ENCODE data around the gene ZSCAN5B.
"Not testable (repeated sequence)": the region's sequence is repeated elsewhere in the genome, so short reads cannot be mapped to it uniquely, and the experiment has no call there.

Gene ZSCAN5B

DNA sequence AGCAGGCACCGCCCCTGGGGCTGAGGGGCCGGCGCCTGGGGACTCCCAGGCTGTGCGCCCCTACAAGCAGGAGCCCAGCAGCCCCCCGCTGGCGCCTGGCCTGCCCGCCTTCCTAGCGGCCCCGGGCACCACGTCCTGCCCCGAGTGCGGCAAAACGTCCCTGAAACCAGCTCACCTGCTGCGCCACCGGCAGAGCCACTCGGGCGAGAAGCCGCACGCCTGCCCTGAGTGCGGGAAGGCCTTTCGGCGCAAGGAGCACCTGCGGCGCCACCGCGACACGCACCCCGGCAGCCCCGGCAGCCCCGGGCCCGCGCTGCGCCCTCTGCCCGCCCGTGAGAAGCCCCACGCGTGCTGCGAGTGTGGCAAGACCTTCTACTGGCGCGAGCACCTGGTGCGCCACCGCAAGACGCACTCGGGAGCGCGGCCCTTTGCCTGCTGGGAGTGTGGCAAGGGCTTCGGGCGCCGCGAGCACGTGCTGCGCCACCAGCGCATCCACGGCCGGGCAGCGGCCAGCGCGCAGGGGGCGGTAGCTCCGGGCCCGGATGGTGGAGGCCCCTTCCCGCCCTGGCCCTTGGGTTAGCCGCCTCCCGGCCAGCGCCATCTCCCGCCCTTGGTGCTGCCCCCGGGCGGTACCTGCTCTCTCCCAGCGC is 37.8 kb downstream of the ZSCAN5B start:
- H3K4me1 Mint-ChIP-seq = no peaks in the 10 kb centered on the region
- H3K9me3 Mint-ChIP-seq = peaks cover 7% of the 10 kb centered on the region
- H3K36me3 Mint-ChIP-seq = peaks cover 52% of the 10 kb centered on the region
- H3K4me3 Mint-ChIP-seq = no peak overlapping the region
- ATAC-seq = no peak
- H3K27me3 Mint-ChIP-seq = peaks cover 8% of the 10 kb centered on the region
- H3K27ac Mint-ChIP-seq = no peak overlapping the region

DNA sequence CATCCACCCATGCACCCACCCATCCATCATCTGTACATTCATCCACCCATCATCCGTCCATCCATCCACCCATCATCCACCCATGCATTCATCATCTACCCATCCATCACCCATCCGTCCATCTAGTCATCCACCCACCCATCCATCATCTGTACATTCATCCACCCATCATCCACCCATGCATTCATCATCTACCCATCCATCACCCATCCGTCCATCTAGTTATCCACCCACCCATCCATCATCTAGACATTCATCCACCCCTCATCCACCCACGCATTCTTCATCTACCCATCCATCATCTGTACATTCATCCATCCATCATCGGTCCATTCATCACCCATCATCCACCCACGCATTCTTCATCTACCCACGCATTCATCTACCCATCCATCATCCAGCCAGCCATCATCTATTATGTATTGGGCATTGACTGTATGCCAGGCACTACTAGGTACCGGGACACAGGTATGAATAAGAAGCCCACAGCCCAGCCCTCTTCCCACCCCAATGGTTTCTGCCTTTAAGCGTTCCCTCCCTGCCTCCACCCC is 38.5 kb downstream of the ZSCAN5B start:
- Mint-ChIP-seq H3K4me3 (no peak overlapping the region), H3K9me3 (peaks cover 7% of the 10 kb centered on the region), H3K36me3 (peaks cover 53% of the 10 kb centered on the region), H3K27me3 (peaks cover 1% of the 10 kb centered on the region), H3K4me1 (no peaks in the 10 kb centered on the region), H3K27ac (no peak overlapping the region)
- ATAC-seq = no peak

DNA sequence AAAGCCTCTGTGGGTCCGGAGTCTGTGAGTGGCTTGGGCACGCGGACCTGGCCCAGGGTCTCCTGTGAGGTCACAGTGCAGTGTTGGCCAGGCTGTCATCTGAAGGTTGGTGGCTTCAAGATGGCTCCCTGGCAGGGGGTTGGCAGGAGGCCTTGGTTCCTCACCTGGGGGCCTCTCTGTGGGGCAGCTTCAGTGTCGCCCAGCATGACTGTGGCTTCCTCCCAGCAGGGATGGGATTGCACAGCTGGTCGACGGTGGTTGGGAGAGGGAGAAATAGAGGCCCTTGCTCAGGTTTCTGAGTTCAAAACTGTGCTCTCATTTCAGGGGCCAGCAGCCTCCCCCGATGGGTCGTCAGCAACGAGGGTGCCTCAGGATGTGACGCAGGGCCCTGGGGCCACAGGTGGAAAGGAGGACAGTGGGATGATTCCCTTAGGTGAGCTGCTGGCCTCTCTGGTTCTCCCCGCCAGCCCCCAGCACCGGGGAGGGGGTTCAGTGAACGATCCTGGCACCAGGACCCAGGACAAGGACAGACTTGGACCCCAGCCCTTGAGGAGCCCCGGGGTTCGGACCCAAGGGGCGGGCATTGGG is 39.3 kb downstream of the ZSCAN5B start:
- Mint-ChIP-seq H3K36me3 (peaks cover 61% of the 10 kb centered on the region), H3K27ac (no peak overlapping the region), H3K4me1 (no peaks in the 10 kb centered on the region), H3K4me3 (no peak overlapping the region), H3K9me3 (peaks cover 7% of the 10 kb centered on the region), H3K27me3 (no peaks in the 10 kb centered on the region)
- ATAC-seq = no peak

DNA sequence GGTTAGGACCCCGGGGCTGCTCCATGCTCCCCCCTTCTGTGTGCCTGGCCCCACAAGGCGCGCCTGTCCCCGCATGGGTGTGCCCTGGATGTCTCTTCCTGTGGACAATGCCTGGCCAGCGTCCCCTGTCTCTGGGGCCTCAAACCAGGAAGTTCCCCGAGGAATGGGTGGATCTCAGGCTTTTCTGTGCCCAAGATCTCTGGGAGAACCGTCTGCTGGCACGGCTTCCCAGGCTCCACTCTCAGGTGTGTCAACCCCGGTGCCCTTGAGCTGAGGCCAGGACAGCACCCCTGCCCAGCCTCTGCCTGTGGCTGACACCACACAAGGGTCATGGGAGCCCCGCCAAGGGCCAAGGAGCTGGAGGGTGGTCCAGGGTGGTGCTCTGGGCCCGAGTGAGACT is 40.8 kb downstream of the ZSCAN5B start:
- Mint-ChIP-seq H3K27me3 (no peaks in the 10 kb centered on the region), H3K4me1 (no peaks in the 10 kb centered on the region), H3K27ac (no peak overlapping the region), H3K9me3 (peaks cover 7% of the 10 kb centered on the region), H3K36me3 (peaks cover 62% of the 10 kb centered on the region), H3K4me3 (no peak overlapping the region)
- ATAC-seq = no peak

DNA sequence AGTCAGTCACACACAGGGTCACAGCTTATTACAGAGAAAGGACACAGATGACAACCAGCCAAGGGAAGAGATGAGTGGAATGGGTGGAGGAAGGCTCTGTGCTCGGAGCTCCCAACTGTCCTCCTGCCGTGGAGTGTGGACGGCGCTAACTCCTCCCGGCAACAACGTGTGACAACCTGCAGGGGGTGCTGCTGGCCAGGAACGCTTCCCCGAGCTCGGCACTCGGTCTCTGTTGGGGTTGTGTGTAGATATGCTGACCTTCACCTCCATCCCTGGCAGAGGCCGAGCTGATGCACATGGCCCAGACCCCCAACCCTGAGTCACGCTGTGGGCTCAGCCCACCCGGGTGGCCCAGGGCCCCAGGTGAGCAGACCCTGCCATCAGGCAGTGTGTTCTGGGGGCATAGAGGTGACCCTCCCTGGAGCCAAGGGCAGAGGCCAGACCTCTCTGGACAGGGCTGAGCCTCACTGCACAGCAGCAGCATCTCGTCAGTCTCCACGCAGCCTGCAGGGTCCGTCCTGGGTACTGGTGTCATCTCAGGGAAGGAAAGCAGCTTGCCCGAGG is 42.4 kb downstream of the ZSCAN5B start:
- peak; percentile 39 for ATAC-seq
- H3K4me3 Mint-ChIP-seq = no peak overlapping the region
- H3K9me3 Mint-ChIP-seq = peaks cover 7% of the 10 kb centered on the region
- H3K27ac Mint-ChIP-seq = no peak overlapping the region
- no peaks in the 10 kb centered on the region for H3K27me3 Mint-ChIP-seq
- peaks cover 58% of the 10 kb centered on the region for H3K36me3 Mint-ChIP-seq
- H3K4me1 Mint-ChIP-seq = no peaks in the 10 kb centered on the region

DNA sequence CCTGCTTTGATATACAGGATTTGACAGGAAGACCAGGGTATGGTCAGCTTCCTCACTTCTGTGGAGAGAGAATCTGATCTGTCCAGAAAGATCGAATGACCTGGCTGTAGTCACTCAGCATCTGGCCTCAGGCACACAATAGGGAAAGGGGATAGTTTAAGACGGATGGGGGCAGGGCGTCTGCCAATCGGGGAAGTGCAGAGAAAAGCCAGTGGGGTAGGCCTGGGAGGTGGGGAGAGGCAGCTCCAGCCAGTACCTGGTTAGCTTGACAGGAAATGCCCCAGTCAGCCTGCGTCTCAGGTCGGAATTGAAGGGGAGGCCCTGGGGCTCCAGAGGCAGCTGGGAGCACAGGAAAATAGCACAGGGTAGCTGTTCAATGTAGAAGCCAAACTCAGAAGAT is 44.1 kb downstream of the ZSCAN5B start:
- no peaks in the 10 kb centered on the region for H3K9me3 Mint-ChIP-seq
- no peaks in the 10 kb centered on the region for H3K27me3 Mint-ChIP-seq
- no peak overlapping the region for H3K4me3 Mint-ChIP-seq

DNA sequence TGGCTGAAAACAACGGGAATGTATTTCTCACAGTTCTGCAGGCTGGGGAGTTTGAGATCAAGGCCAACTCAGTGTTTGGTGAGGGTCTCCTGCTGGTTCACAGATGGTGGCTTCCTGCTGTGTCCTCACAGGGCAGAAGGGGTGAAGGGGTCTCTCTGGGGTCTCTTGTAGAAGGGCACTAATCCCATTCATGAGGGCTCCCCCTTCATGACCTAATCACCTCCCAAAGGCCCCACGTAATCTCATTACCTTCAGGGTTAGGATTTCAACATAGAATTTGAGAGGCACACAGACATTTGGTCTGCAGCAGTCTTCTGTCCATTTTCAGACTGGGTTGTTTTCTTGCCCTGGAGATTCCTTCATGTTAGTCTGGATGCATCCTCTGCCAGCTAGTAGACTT is 44.9 kb downstream of the ZSCAN5B start:
- H3K27ac Mint-ChIP-seq = no peak overlapping the region
- no peak for ATAC-seq
- H3K27me3 Mint-ChIP-seq = no peaks in the 10 kb centered on the region
- no peaks in the 10 kb centered on the region for H3K9me3 Mint-ChIP-seq
- no peaks in the 10 kb centered on the region for H3K4me1 Mint-ChIP-seq
- no peak overlapping the region for H3K4me3 Mint-ChIP-seq
- peaks cover 60% of the 10 kb centered on the region for H3K36me3 Mint-ChIP-seq

More for the DNA sequence above, 44.1 kb downstream of the ZSCAN5B start:
- Mint-ChIP-seq H3K36me3 (peaks cover 60% of the 10 kb centered on the region), H3K4me1 (no peaks in the 10 kb centered on the region), H3K27ac (no peak overlapping the region)
- no peak for ATAC-seq

DNA sequence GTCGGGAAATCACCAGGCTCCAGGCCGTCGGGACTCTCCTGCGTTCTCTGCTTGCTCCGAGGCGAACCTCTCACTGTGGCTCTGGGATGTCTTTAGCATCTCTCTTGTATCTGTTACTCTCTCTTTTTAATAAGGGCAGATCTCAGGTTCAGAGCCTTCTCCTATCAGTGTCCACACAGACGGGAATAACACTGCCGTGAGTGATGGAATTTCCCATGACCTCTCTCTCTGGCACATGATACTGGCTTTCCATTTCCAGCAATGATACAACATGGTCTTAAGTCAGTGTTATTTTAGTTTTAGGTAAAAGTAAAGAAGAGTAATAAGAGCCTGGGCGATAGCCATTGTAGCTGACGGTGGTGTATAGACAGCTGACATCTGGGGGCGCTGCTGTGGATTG is 47.2 kb downstream of the ZSCAN5B start:
- Mint-ChIP-seq H3K4me1 (no peaks in the 10 kb centered on the region), H3K27ac (no peak overlapping the region), H3K4me3 (no peak overlapping the region), H3K9me3 (no peaks in the 10 kb centered on the region), H3K27me3 (no peaks in the 10 kb centered on the region), H3K36me3 (peaks cover 49% of the 10 kb centered on the region)
- ATAC-seq = no peak

DNA sequence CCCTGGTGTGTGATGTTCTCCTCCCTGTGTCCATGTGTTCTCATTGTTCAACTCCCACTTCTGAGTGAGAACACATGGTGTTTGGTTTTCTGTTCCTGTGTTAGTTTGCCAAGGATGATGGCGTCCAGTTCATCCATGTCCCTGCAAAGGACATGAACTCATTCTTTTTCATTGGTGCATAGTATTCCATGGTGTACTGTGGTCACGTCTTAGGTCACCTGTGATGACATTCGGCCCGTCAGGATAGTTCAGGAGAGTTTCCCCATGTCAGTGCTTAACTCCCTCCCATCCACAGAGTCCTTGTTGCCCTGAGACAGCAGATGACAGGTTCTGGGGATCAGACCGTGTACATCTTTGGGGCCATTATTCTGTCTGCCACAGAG is 47.9 kb downstream of the ZSCAN5B start:
- H3K4me1 Mint-ChIP-seq = peaks cover 4% of the 10 kb centered on the region
- no peaks in the 10 kb centered on the region for H3K9me3 Mint-ChIP-seq
- H3K36me3 Mint-ChIP-seq = peaks cover 44% of the 10 kb centered on the region
- ATAC-seq = no peak
- no peak overlapping the region for H3K27ac Mint-ChIP-seq
- no peaks in the 10 kb centered on the region for H3K27me3 Mint-ChIP-seq
- no peak overlapping the region for H3K4me3 Mint-ChIP-seq

DNA sequence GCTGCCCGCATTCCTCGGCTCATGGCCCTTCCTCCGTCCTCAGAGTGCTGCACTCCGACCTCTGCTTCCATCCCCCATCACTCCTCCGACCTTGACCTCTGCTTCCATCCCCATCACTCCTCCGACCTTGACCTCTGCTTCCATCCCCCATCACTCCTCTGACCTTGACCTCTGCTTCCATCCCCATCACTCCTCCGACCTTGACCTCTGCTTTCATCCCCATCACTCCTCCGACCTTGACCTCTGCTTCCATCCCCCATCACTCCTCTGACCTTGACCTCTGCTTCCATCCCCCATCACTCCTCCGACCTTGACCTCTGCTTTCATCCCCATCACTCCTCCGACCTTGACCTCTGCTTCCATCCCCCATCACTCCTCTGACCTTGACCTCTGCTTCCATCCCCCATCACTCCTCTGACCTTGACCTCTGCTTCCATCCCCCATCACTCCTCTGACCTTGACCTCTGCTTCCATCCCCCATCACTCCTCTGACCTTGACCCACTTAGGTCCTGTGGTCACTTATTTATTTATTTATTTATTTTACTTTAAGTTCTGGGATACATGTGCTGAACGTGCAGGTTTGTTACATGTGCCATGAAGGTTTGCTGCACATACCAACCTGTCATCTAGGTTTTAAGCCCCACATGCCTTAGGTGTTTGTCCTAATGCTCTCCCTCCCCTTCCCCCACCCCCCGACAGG is 48.5 kb downstream of the ZSCAN5B start:
- H3K36me3 Mint-ChIP-seq = peaks cover 44% of the 10 kb centered on the region
- ATAC-seq, H3K4me3 Mint-ChIP-seq, H3K27ac Mint-ChIP-seq, H3K4me1 Mint-ChIP-seq, H3K27me3 Mint-ChIP-seq, H3K9me3 Mint-ChIP-seq: not testable (repeated sequence)

DNA sequence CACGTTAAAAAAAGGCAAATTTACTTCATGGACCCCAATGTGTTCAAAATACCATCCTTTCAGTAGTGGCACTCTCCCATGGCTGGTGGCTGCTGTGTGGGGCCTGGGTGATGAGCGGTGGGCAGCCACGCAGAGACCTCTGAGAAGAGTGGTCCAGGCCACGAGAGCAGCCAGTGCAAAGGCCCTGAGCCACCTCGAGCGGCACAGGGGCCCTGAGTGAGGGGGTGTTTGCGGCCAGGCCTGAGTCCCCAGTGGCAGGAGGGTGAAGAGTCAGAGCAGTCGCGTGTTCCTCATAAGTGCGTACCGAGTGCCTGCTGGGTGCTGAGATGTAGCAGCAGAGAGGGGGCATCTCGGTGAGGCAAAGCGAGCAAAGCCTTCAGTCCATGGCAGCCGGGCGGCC is 49.5 kb downstream of the ZSCAN5B start:
- H3K36me3 Mint-ChIP-seq = peaks cover 34% of the 10 kb centered on the region

DNA sequence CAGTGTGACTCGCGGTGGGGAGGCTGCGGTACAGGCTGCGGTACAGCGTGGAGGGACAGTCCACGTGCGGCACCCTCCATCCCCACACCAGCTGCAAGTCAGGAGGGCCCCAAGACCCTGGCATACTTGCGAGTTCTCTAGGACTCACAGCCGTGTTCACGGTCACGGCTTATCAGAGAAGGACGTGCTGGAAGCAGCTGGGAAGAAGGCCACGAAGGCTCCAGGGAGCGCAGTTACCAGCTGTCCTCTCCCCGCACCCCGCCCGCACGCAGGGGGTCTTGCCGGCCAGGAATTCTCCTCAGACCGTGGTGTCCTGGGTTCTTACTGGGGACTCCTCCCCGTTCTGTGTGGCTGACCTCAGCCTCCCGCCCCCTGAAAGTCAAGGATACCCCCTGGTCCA is 50.3 kb downstream of the ZSCAN5B start:
- H3K4me3 Mint-ChIP-seq = no peak overlapping the region
- ATAC-seq = peak; percentile 29
- no peaks in the 10 kb centered on the region for H3K9me3 Mint-ChIP-seq
- H3K4me1 Mint-ChIP-seq = peaks cover 22% of the 10 kb centered on the region
- no peak overlapping the region for H3K27ac Mint-ChIP-seq
- H3K36me3 Mint-ChIP-seq = peaks cover 34% of the 10 kb centered on the region
- no peaks in the 10 kb centered on the region for H3K27me3 Mint-ChIP-seq

More for the DNA sequence above, 49.5 kb downstream of the ZSCAN5B start:
- no peaks in the 10 kb centered on the region for H3K27me3 Mint-ChIP-seq
- H3K4me1 Mint-ChIP-seq = peaks cover 17% of the 10 kb centered on the region
- H3K4me3 Mint-ChIP-seq = no peak overlapping the region
- H3K27ac Mint-ChIP-seq = no peak overlapping the region
- no peaks in the 10 kb centered on the region for H3K9me3 Mint-ChIP-seq
- peak; percentile 27 for ATAC-seq

DNA sequence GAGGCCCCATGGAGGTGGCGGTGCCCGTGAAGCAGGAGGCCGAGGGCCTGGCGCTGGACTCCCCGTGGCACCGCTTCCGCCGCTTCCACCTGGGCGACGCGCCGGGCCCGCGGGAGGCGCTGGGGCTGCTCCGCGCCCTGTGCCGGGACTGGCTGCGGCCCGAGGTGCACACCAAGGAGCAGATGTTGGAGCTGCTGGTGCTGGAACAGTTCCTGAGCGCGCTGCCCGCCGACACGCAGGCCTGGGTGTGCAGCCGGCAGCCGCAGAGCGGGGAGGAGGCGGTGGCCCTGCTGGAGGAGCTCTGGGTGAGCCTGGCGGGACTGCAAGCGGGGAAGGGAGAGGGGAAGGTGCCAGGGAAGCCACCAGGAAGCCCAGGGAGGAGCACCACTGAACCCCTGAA is 50.7 kb downstream of the ZSCAN5B start:
- peaks cover 34% of the 10 kb centered on the region for H3K36me3 Mint-ChIP-seq

DNA sequence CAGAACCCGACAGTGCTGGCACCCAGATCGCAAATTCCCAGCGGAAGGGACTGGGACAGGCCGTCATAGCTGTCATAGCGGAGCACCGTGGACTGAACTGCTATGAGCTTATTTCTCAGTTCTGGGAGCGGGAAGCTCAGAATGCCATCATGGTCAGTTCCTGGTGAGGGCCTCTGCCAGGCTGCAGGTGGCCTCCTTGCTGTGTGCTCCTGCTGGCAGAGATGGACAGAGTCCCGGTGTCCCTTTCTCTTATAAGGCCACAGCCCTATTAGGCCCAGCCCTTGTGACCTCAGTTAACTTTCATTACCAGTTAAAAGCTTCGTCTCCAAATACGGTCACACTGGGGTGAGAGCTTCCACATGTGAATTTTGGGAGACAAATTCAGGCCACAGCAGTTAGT is 51.9 kb downstream of the ZSCAN5B start:
- no peaks in the 10 kb centered on the region for H3K27me3 Mint-ChIP-seq
- peaks cover 34% of the 10 kb centered on the region for H3K36me3 Mint-ChIP-seq
- no peaks in the 10 kb centered on the region for H3K9me3 Mint-ChIP-seq
- H3K4me1 Mint-ChIP-seq = peaks cover 28% of the 10 kb centered on the region
- no peak overlapping the region for H3K4me3 Mint-ChIP-seq
- H3K27ac Mint-ChIP-seq = no peak overlapping the region
- no peak for ATAC-seq

More for the DNA sequence above, 50.7 kb downstream of the ZSCAN5B start:
- peak; percentile 46 for ATAC-seq
- H3K4me3 Mint-ChIP-seq = no peak overlapping the region
- no peak overlapping the region for H3K27ac Mint-ChIP-seq
- peaks cover 22% of the 10 kb centered on the region for H3K4me1 Mint-ChIP-seq
- no peaks in the 10 kb centered on the region for H3K27me3 Mint-ChIP-seq
- H3K9me3 Mint-ChIP-seq = no peaks in the 10 kb centered on the region

DNA sequence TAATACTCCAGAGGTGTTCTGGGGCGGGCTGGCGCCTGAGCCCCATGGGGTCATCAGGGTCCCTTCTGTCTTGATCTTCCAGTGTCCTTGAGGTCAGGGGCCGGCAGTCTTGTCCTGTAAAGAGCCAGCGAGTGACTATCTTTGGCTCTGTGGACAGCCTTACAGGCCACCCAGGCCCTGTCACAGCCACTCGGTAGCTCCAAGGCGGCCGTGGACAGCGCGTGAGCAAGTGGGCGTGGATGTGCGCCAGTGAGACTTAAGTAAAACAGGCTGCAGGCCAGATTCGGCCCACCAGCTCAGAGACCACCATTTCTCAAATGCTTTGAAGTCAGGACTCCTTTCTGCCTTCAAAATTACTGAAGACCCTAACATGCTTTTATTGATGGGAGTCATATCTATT is 52.8 kb downstream of the ZSCAN5B start:
- no peak overlapping the region for H3K27ac Mint-ChIP-seq
- no peak overlapping the region for H3K4me3 Mint-ChIP-seq
- H3K27me3 Mint-ChIP-seq = no peaks in the 10 kb centered on the region
- ATAC-seq = no peak
- H3K4me1 Mint-ChIP-seq = peaks cover 35% of the 10 kb centered on the region
- H3K36me3 Mint-ChIP-seq = peaks cover 27% of the 10 kb centered on the region
- H3K9me3 Mint-ChIP-seq = no peaks in the 10 kb centered on the region
